HuH-7 (cell line): ENCODE measurements around the gene PIK3C2B.

Experiments used
- DNase-seq: peaks from one replicate; pipeline ENCODE4 v3.0.0; 2011; ENCODE audit warnings: low spot score

The PIK3C2B gene

GRCh38 chr1:204478172-204478899 is 16.3 kb downstream of the PIK3C2B start:
- no peak for DNase-seq

- DNase-seq = no peak
Observed at GRCh38 chr1:204477036-204477740, 17.4 kb downstream of the PIK3C2B start.

- no peak for DNase-seq
Observed at GRCh38 chr1:204476563-204476962, 18.0 kb downstream of the PIK3C2B start.

GRCh38 chr1:204475656-204476432 is 18.8 kb downstream of the PIK3C2B start:
- no peak for DNase-seq

- DNase-seq = no peak
Observed at GRCh38 chr1:204473400-204473965, 21.1 kb downstream of the PIK3C2B start.

- DNase-seq = no peak
Observed at GRCh38 chr1:204472660-204473059, 21.9 kb downstream of the PIK3C2B start.

- DNase-seq = no peak
Observed at GRCh38 chr1:204471687-204472086, 22.9 kb downstream of the PIK3C2B start.

- no peak for DNase-seq
Observed at GRCh38 chr1:204469304-204469703, 25.3 kb downstream of the PIK3C2B start.

- no peak for DNase-seq
Observed at GRCh38 chr1:204468766-204469302, 25.8 kb downstream of the PIK3C2B start.

GRCh38 chr1:204468206-204468605 is 26.4 kb downstream of the PIK3C2B start:
- DNase-seq = no peak

- DNase-seq = no peak
Observed at GRCh38 chr1:204466416-204467405, 27.9 kb downstream of the PIK3C2B start.

GRCh38 chr1:204465546-204466415 is 28.8 kb downstream of the PIK3C2B start:
- DNase-seq = no peak

GRCh38 chr1:204464701-204465100 is 29.9 kb downstream of the PIK3C2B start:
- DNase-seq = no peak

- DNase-seq = no peak
Observed at GRCh38 chr1:204464187-204464631, 30.4 kb downstream of the PIK3C2B start.

- no peak for DNase-seq
Observed at GRCh38 chr1:204463125-204464060, 31.2 kb downstream of the PIK3C2B start.

GRCh38 chr1:204462229-204462561 is 32.4 kb downstream of the PIK3C2B start:
- no peak for DNase-seq

GRCh38 chr1:204461331-204462228 is 33.0 kb downstream of the PIK3C2B start:
- DNase-seq = no peak

- no peak for DNase-seq
Observed at GRCh38 chr1:204460346-204460745, 34.3 kb downstream of the PIK3C2B start.
